MM.1S (cell line): ENCODE results near the gene GNPDA1.

Source experiments
- DNase-seq: peaks from one replicate; pipeline ENCODE4 v3.0.0-alpha.2; 2015
- H2AFZ ChIP-seq: fragments of 300-600 bp; sonication (generic); 2 replicates; pipeline ENCODE4 v1.6.0; 2016; ENCODE audit warnings: antibody characterized with exemption, low read length
- H3F3A ChIP-seq: fragments of 300-600 bp; sonication (generic); 2 replicates; pipeline ENCODE4 v1.6.1; 2016; ENCODE audit warnings: mild to moderate bottlenecking, antibody characterized with exemption, low read length, moderate library complexity, mixed read lengths; ENCODE audit not compliant: insufficient read depth
- H3K27ac ChIP-seq: fragments of 300-600 bp; sonication (generic); 2 replicates; pipeline ENCODE4 v1.5.1; 2016; ENCODE audit warnings: mild to moderate bottlenecking, low read length
- H3K27me3 ChIP-seq: fragments of 300-600 bp; sonication (generic); replicated peaks from 2 replicates; pipeline ENCODE4 v1.6.0; 2016; ENCODE audit warnings: low read length; ENCODE audit not compliant: insufficient read depth
- H3K36me3 ChIP-seq: fragments of 300-600 bp; sonication (generic); replicated peaks from 2 replicates; pipeline ENCODE4 v1.6.1; 2016; ENCODE audit warnings: mild to moderate bottlenecking, low read length, mixed read lengths; ENCODE audit not compliant: insufficient read depth
- H3K4me1 ChIP-seq: fragments of 300-600 bp; sonication (generic); 2 replicates; pipeline ENCODE4 v1.6.1; 2016; ENCODE audit warnings: low read length, mixed read lengths
- H3K4me2 ChIP-seq: fragments of 300-600 bp; sonication (generic); 2 replicates; pipeline ENCODE4 v1.6.0; 2016; ENCODE audit warnings: low read depth, low read length
- H3K4me3 ChIP-seq: fragments of 300-600 bp; sonication (generic); 2 replicates; pipeline ENCODE4 v1.5.1; 2016; ENCODE audit warnings: low read length, mixed read lengths
- H3K79me2 ChIP-seq: fragments of 300-600 bp; sonication (generic); 2 replicates; pipeline ENCODE4 v1.6.1; 2016; ENCODE audit warnings: mixed run types, low read length, mixed read lengths
- H3K9ac ChIP-seq: fragments of 300-600 bp; sonication (generic); 2 replicates; pipeline ENCODE4 v1.6.1; 2016; ENCODE audit warnings: low read length, mixed read lengths
- H3K9me2 ChIP-seq: fragments of 300-600 bp; sonication (generic); replicated peaks from 2 replicates; pipeline ENCODE4 v1.6.1; 2016; ENCODE audit warnings: mild to moderate bottlenecking, low read length, mixed read lengths; ENCODE audit not compliant: insufficient read depth
- H3K9me3 ChIP-seq: fragments of 300-600 bp; sonication (generic); replicated peaks from 2 replicates; pipeline ENCODE4 v1.6.1; 2016; ENCODE audit warnings: mild to moderate bottlenecking, low read length, mixed read lengths; ENCODE audit not compliant: insufficient read depth
- H4K20me1 ChIP-seq: fragments of 300-600 bp; sonication (generic); 2 replicates; pipeline ENCODE4 v1.6.1; 2016; ENCODE audit warnings: mild to moderate bottlenecking, low read length, moderate library complexity, mixed read lengths; ENCODE audit not compliant: insufficient read depth
- EZH2 ChIP-seq: fragments of 300-600 bp; sonication (generic); optimal IDR thresholded peaks from 2 replicates; pipeline ENCODE3; 2017; ENCODE audit warnings: low read depth, mild to moderate bottlenecking, antibody characterized with exemption, low read length, mixed read lengths
- EZH2phosphoT487 ChIP-seq: fragments of 300-600 bp; sonication (generic); IDR thresholded peaks from 2 replicates; pipeline ENCODE4 v1.6.1; 2018; ENCODE audit warnings: antibody characterized with exemption, low read length
- TF ChIP-seq, protein P1 (sequence below): fragments of 300-600 bp; sonication (generic); IDR thresholded peaks from 2 replicates; pipeline ENCODE4 v1.5.1; 2016; ENCODE audit warnings: antibody characterized with exemption, low read length, mixed read lengths

The GNPDA1 gene

GRCh38 chr5:141960018-141960417 lies 52.8 kb downstream of the GNPDA1 start:
- Histone ChIP-seq H3K4me2 (no peak overlapping the region), H3K9ac (no peak overlapping the region), H3K9me3 (no peaks in the 10 kb centered on the region), H2AFZ (no peak overlapping the region), H3K4me1 (peaks cover 35% of the 10 kb centered on the region), H3K27me3 (no peaks in the 10 kb centered on the region), H3K36me3 (no peaks in the 10 kb centered on the region), H3K9me2 (no peaks in the 10 kb centered on the region), H3K4me3 (no peak overlapping the region), H3K27ac (no peak overlapping the region), H3F3A (no peaks in the 10 kb centered on the region), H4K20me1 (no peaks in the 10 kb centered on the region), H3K79me2 (no peaks in the 10 kb centered on the region)
- TF ChIP-seq, protein P1, sequence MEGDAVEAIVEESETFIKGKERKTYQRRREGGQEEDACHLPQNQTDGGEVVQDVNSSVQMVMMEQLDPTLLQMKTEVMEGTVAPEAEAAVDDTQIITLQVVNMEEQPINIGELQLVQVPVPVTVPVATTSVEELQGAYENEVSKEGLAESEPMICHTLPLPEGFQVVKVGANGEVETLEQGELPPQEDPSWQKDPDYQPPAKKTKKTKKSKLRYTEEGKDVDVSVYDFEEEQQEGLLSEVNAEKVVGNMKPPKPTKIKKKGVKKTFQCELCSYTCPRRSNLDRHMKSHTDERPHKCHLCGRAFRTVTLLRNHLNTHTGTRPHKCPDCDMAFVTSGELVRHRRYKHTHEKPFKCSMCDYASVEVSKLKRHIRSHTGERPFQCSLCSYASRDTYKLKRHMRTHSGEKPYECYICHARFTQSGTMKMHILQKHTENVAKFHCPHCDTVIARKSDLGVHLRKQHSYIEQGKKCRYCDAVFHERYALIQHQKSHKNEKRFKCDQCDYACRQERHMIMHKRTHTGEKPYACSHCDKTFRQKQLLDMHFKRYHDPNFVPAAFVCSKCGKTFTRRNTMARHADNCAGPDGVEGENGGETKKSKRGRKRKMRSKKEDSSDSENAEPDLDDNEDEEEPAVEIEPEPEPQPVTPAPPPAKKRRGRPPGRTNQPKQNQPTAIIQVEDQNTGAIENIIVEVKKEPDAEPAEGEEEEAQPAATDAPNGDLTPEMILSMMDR: peak; percentile 61
- TF ChIP-seq EZH2 (no peak), EZH2phosphoT487 (no peak)
- DNase-seq: peak; percentile 34

GRCh38 chr5:141958546-141959172 lies 54.2 kb downstream of the GNPDA1 start:
- no peak for TF ChIP-seq EZH2
- TF ChIP-seq, protein P1: no peak
- no peaks in the 10 kb centered on the region for H3K36me3 ChIP-seq
- DNase-seq: no peak
- H2AFZ ChIP-seq: no peak overlapping the region
- no peaks in the 10 kb centered on the region for H3K9me3 ChIP-seq
- no peaks in the 10 kb centered on the region for H3K27me3 ChIP-seq
- no peaks in the 10 kb centered on the region for H3F3A ChIP-seq
- peak overlapping the region; percentile 51; the same call in 1 of the 2 replicates for H3K4me2 ChIP-seq
- H3K9ac ChIP-seq: no peak overlapping the region
- no peaks in the 10 kb centered on the region for H4K20me1 ChIP-seq
- H3K9me2 ChIP-seq: no peaks in the 10 kb centered on the region
- peaks cover 35% of the 10 kb centered on the region for H3K4me1 ChIP-seq
- H3K4me3 ChIP-seq: no peak overlapping the region
- no peak overlapping the region for H3K27ac ChIP-seq
- no peaks in the 10 kb centered on the region for H3K79me2 ChIP-seq

DNA sequence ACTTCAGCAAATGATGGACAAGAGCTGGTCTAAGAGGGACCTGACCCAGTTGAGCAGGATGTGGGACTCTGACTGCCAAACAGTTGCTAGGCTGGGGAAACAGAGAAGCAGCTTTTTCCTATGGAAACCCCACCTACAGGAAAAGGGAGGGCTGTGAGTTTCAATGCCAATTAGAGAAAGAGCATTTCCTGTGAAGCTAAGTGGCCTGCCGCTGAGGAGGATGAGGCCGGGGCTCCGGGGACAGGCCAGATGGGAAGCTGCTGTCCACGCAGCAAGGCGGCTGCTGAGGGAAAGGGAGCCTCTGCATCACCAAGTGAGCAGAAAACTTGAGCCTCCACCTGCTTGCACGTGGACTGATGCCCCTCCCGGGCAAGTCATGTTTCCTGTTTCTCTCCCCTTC lies 54.7 kb downstream of the GNPDA1 start, which contains the start of gene PCDH12:
Gene PCDH12, minus strand, starts transcription at position 90 of the 400 bp plus-strand sequence. CDS start 351 bp downstream, outside the sequence.
- Histone ChIP-seq H4K20me1 (no peaks in the 10 kb centered on the region), H3K36me3 (no peaks in the 10 kb centered on the region), H3K79me2 (no peaks in the 10 kb centered on the region), H3K27me3 (no peaks in the 10 kb centered on the region), H3K9me2 (no peaks in the 10 kb centered on the region), H3K9me3 (no peaks in the 10 kb centered on the region), H3K4me1 (peaks cover 35% of the 10 kb centered on the region), H2AFZ (0 out of 2 replicates have a peak within 1 kb of the TSS, but pooled peaks have one; percentile 11), H3K4me3 (no peak within 1 kb of the TSS), H3F3A (no peaks in the 10 kb centered on the region), H3K4me2 (peak within 1 kb of the TSS; percentile 51; the same call in 1 of the 2 replicates), H3K27ac (no peak within 1 kb of the TSS), H3K9ac (no peak within 1 kb of the TSS)
- TF ChIP-seq EZH2phosphoT487 (no peak), EZH2 (no peak)
- TF ChIP-seq, protein P1: no peak
- no peak for DNase-seq
